Keratinocyte (primary cell): ENCODE data around the gene SLC6A16. TPM values are rescaled to one million over a fixed set of nuclear protein-coding genes. Genes with fewer than 3 reads are reported as not detected.

ENCODE experiments used
- DNase-seq: peaks from one replicate; pipeline ENCODE4 v3.0.0-alpha.2; 2011; ENCODE audit warnings: low read depth, missing footprints, low spot score
- FAIRE-seq: peaks from 2 replicates; lab custom pipeline; 2011; peaks lifted over from hg19 to GRCh38; lab: Jason Lieb, UNC
- H2AFZ ChIP-seq: 2 replicates; pipeline ENCODE4 v1.6.0; 2012; ENCODE audit warnings: low read length, control low read depth, inconsistent platforms; ENCODE audit not compliant: control insufficient read depth
- H3K27ac ChIP-seq: 2 replicates; pipeline ENCODE4 v1.5.1; 2011; ENCODE audit warnings: low read length; ENCODE audit not compliant: control insufficient read depth, insufficient read depth
- H3K27me3 ChIP-seq: 3 replicates; pipeline ENCODE4 v1.6.0; 2011; ENCODE audit warnings: low read length; ENCODE audit not compliant: control insufficient read depth, insufficient read depth; ENCODE audit errors: extremely low read depth
- H3K36me3 ChIP-seq, 2 experiments: 2 replicates in 1 of 2; 3 replicates in 1 of 2; pipeline ENCODE4 v1.5.1; 2011; ENCODE audit warnings: low read length in 2 of 2, mild to moderate bottlenecking in 1 of 2; ENCODE audit not compliant: control insufficient read depth in 2 of 2, insufficient read depth in 2 of 2; ENCODE audit errors: extremely low read depth in 1 of 2
- H3K4me1 ChIP-seq: 3 replicates; pipeline ENCODE4 v1.5.1; 2011; ENCODE audit warnings: low read length; ENCODE audit not compliant: control insufficient read depth, insufficient read depth; ENCODE audit errors: extremely low read depth
- H3K4me2 ChIP-seq: 3 replicates; pipeline ENCODE4 v1.6.0; 2011; ENCODE audit warnings: low read depth, low read length; ENCODE audit not compliant: control insufficient read depth, insufficient read depth; ENCODE audit errors: extremely low read depth
- H3K4me3 ChIP-seq, 3 experiments: fragments of 200-600 bp in 1 of 3; sonication (generic) in 1 of 3; 2 replicates in 2 of 3; 3 replicates in 1 of 3; pipeline ENCODE4 v1.5.1; 2011 to 2016; ENCODE audit warnings: low read length in 3 of 3, mild to moderate bottlenecking in 3 of 3, control low read depth in 2 of 3, inconsistent platforms in 1 of 3, low read depth in 1 of 3, mixed read lengths in 1 of 3, mixed run types in 1 of 3, moderate library complexity in 1 of 3; ENCODE audit not compliant: control insufficient read depth in 2 of 3, insufficient read depth in 2 of 3; ENCODE audit errors: extremely low read depth in 1 of 3
- H3K79me2 ChIP-seq: 2 replicates; pipeline ENCODE4 v1.6.0; 2012; ENCODE audit warnings: low read length; ENCODE audit not compliant: control insufficient read depth, insufficient read depth
- H3K9ac ChIP-seq: 3 replicates; pipeline ENCODE4 v1.6.0; 2011; ENCODE audit warnings: low read length; ENCODE audit not compliant: control insufficient read depth, insufficient read depth; ENCODE audit errors: extremely low read depth
- H3K9me1 ChIP-seq: 3 replicates; pipeline ENCODE4 v1.6.0; 2011; ENCODE audit warnings: low read length; ENCODE audit not compliant: control insufficient read depth, insufficient read depth; ENCODE audit errors: extremely low read depth
- H3K9me3 ChIP-seq: 2 replicates; pipeline ENCODE4 v1.5.1; 2012; ENCODE audit warnings: low read depth, low read length; ENCODE audit not compliant: control insufficient read depth
- H4K20me1 ChIP-seq: 3 replicates; pipeline ENCODE4 v1.6.0; 2011; ENCODE audit warnings: low read length; ENCODE audit not compliant: control insufficient read depth, insufficient read depth; ENCODE audit errors: extremely low read depth
- EZH2 ChIP-seq: IDR thresholded peaks from one replicate; pipeline ENCODE4 v1.6.1; 2012; ENCODE audit warnings: inconsistent platforms, mild to moderate bottlenecking, low read length, moderate library complexity
- dilution Hi-C: fragments of 300-500 bp; cut with MboI; formaldehyde crosslinking; loops from one replicate; pipeline ENCODE4 v1.7.0; 2020; ENCODE audit warnings: low sequenced_read_pairs; ENCODE audit not compliant: extremely low pct_ligation_motif_present
- polyA plus RNA-seq, 5 experiments: library from polyadenylated mRNA; depleted of rRNA in 3 of 5; stranded (reverse) in 3 of 5; stranded (forward) in 1 of 5; unstranded in 1 of 5; fragments of >200 nt; gene quantifications; 1 replicate in 1 of 5; 2 replicates in 3 of 5; 3 replicates in 1 of 5; pipeline versions ENCODE4 v1.2.1 to v1.2.3, GENCODE V29; 2011 to 2012; ENCODE audit warnings: missing spikeins in 2 of 5, low read depth in 1 of 5, low replicate concordance in 1 of 5
- TF ChIP-seq, protein P1 (sequence below), 3 experiments: IDR thresholded peaks in 1 of 3; conservative IDR thresholded peaks in 1 of 3; optimal IDR thresholded peaks in 1 of 3; 2 replicates in 2 of 3; 3 replicates in 1 of 3; pipeline versions ENCODE3 to v1.5.1; 2011; ENCODE audit warnings: low read length in 3 of 3, mild to moderate bottlenecking in 3 of 3, moderate library complexity in 2 of 3, control low read depth in 1 of 3, inconsistent platforms in 1 of 3; ENCODE audit not compliant: insufficient read depth in 2 of 3; ENCODE audit errors: extremely low read depth in 1 of 3

Gene SLC6A16
- polyA plus RNA-seq, 1 donor (not counting 4 experiments of a cell fraction or from before 2014, with no cell fraction given) = not detected

DNA sequence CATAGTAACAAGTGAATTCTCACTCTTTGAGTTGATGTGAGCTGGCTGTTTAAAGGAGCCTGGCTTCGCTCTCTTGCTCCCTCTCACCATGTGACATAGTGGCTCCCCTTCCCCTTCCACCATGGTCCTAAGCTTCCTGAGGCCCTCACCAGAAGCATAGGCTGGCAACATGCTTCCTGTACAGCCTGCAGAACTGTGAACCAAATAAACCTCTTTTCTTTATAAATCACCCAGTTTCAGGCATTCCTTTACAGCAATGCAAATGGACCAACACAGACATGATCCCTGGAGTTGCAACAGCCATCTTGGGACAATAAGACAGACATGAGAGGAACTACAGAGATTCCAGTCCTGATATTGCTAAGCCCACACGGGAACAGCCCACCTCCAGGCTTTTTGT is 24.6 kb upstream of the SLC6A16 start:
- no peaks in the 10 kb centered on the region for H3K9me3 ChIP-seq
- TF ChIP-seq, protein P1, sequence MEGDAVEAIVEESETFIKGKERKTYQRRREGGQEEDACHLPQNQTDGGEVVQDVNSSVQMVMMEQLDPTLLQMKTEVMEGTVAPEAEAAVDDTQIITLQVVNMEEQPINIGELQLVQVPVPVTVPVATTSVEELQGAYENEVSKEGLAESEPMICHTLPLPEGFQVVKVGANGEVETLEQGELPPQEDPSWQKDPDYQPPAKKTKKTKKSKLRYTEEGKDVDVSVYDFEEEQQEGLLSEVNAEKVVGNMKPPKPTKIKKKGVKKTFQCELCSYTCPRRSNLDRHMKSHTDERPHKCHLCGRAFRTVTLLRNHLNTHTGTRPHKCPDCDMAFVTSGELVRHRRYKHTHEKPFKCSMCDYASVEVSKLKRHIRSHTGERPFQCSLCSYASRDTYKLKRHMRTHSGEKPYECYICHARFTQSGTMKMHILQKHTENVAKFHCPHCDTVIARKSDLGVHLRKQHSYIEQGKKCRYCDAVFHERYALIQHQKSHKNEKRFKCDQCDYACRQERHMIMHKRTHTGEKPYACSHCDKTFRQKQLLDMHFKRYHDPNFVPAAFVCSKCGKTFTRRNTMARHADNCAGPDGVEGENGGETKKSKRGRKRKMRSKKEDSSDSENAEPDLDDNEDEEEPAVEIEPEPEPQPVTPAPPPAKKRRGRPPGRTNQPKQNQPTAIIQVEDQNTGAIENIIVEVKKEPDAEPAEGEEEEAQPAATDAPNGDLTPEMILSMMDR (optimal IDR thresholded peaks at IDR 0.05 in 1 of 3, IDR thresholded peaks at IDR 0.05 in 1 of 3, conservative IDR thresholded peaks at IDR 0.05 in 1 of 3; ENCODE audit: extremely low read depth in 1 of 3, insufficient read depth in 2 of 3, low read length in 3 of 3) = no peak
- TF ChIP-seq EZH2 = no peak
- dilution Hi-C loops = no loop called here
- no peak overlapping the region for H3K4me2 ChIP-seq
- no peaks in the 10 kb centered on the region for H3K4me1 ChIP-seq
- no peak overlapping the region for H3K4me3 ChIP-seq
- no peaks in the 10 kb centered on the region for H3K27me3 ChIP-seq
- H3K36me3 ChIP-seq = peaks cover 6% of the 10 kb centered on the region in 2 experiments
- H3K27ac ChIP-seq = no peak overlapping the region
- H3K9ac ChIP-seq = no peak overlapping the region
- H2AFZ ChIP-seq = no peak overlapping the region
- H3K9me1 ChIP-seq = no peaks in the 10 kb centered on the region
- FAIRE-seq (no peak), DNase-seq (no peak)
- H3K79me2 ChIP-seq = no peaks in the 10 kb centered on the region
- no peaks in the 10 kb centered on the region for H4K20me1 ChIP-seq

DNA sequence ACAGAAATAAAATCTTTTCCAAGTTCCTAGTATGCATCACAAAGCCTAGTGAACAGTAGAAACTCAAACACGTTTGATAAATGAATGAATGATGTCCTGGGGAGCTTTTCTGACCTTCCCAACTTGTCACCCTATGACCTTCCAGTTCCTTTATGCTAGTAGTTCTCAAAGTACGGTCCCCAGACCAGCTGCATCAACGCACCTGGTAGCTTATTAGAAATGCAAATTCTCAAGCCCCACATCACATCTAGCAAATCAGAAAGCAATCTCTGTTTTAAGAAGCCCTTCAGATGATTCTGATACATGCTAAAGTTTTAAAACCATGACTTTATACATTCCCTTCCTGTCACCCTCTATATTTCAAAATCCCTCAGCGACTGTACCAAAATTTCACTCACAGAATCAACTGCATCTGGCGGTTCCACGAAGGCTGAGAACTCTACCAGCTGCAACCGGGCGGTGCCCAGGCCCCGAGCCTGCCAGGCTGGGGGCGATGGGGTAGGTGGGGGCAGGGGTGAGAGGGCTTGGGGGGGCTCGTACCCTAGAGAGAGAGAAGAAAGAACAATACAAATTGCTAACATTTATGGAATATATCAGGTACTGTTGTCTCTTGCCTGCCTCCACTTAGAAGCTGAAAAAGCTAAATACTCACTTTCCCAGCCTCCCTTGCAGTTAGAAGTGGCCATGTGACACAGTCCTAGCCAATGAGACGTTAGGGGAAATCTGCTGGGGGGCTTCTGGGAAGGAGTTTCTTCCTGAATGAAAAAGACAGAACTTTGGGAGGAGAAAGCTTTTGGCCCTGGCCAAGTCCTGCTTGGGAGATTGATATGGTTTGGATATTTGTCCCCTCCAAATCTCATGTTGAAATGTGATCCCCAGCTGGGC is 23.6 kb upstream of the SLC6A16 start:
- FAIRE-seq = no peak
- no peak overlapping the region for H3K9ac ChIP-seq
- H4K20me1 ChIP-seq = no peaks in the 10 kb centered on the region
- peaks cover 6 to 7% of the 10 kb centered on the region in 2 experiments for H3K36me3 ChIP-seq
- no peak overlapping the region for H3K27ac ChIP-seq
- no peaks in the 10 kb centered on the region for H3K79me2 ChIP-seq
- no peak for DNase-seq
- no peaks in the 10 kb centered on the region for H3K9me1 ChIP-seq
- H3K4me1 ChIP-seq = no peaks in the 10 kb centered on the region
- H2AFZ ChIP-seq = no peak overlapping the region
- no peak for TF ChIP-seq EZH2
- dilution Hi-C loops = no loop called here
- no peak overlapping the region for H3K4me3 ChIP-seq
- no peak overlapping the region for H3K4me2 ChIP-seq
- H3K9me3 ChIP-seq = no peaks in the 10 kb centered on the region
- H3K27me3 ChIP-seq = no peaks in the 10 kb centered on the region
